Tibial artery (tissue), 4 donors: ENCODE data around the gene LCP1.

Experiments
- DNase-seq, 2 donors: peaks; one replicate each; pipeline ENCODE4 v3.0.0-alpha.2; 2019
- H3K27ac ChIP-seq, 2 donors: fragments of 200-600 bp; sonication (generic) in 1 of 2; 1 replicate in 1 of 2; 2 replicates in 1 of 2; pipeline ENCODE4 v1.5.1; 2018 to 2019; ENCODE audit warnings: mild to moderate bottlenecking in 1 of 2
- H3K27me3 ChIP-seq, 2 donors: fragments of 200-600 bp; sonication (generic) in 1 of 2; one replicate each; pipeline versions ENCODE4 v1.5.1 to v1.6.0; 2016 to 2019
- H3K36me3 ChIP-seq, 3 donors: fragments of 200-600 bp; sonication (generic) in 2 of 3; one replicate each; pipeline ENCODE4 v1.5.1; 2016 to 2019; ENCODE audit warnings: mild to moderate bottlenecking in 2 of 3
- H3K4me1 ChIP-seq, 4 donors: fragments of 200-600 bp; sonication (generic) in 2 of 4; 1 replicate in 3 of 4; 2 replicates in 1 of 4; pipeline ENCODE4 v1.5.1; 2016 to 2019
- H3K4me3 ChIP-seq, 2 donors: fragments of 200-600 bp; sonication (generic) in 1 of 2; 1 replicate in 1 of 2; 2 replicates in 1 of 2; pipeline ENCODE4 v1.5.1; 2018 to 2019; ENCODE audit warnings: mild to moderate bottlenecking in 2 of 2
- H3K9me3 ChIP-seq, 3 donors: fragments of 200-600 bp; sonication (generic) in 1 of 3; one replicate each; pipeline ENCODE4 v1.5.1; 2016 to 2019
- intact Hi-C: fragments of 100-400 bp; cut with DNase I; formaldehyde crosslinking; loops from one replicate; pipeline ENCODE4 v1.15.0; 2023; ENCODE audit warnings: low total_unique reads
- TF ChIP-seq, protein P1 (sequence below), 2 experiments: fragments of 200-600 bp in 1 of 2; fragments of 450-650 bp in 1 of 2; IDR thresholded peaks; one replicate each; pipeline ENCODE4 v1.5.1; 2017 to 2019; ENCODE audit warnings: antibody characterized with exemption in 2 of 2, mild to moderate bottlenecking in 1 of 2, moderate library complexity in 1 of 2

The LCP1 gene

DNA sequence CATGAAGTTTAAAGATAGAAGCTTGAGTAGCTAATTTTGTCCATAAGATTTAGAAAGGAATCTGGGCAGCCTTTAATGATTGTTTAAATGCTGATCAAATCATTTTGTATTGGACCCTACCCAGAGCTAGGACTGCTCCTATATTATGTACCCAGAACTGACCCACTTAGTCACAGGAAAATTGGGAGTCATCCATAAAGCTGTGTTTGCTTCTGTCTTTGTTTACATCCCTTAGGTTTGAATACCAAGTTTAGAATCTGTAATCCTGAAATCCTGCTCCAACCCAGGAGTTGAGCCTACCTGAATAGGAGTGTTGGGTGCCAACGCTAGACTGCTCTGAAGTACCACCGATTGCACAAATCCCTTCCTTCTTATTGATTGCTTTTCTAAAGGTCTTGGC lies 23.8 kb downstream of the LCP1 start:
- intact Hi-C loops, result no loop called here
- no peak overlapping the region for H3K4me3 ChIP-seq

GRCh38 chr13:46154136-46154801 lies 27.7 kb downstream of the LCP1 start:
- H3K36me3 ChIP-seq, result no peaks in the 10 kb centered on the region
- H3K4me3 ChIP-seq, result no peak overlapping the region
- no peaks in the 10 kb centered on the region for H3K27me3 ChIP-seq
- DNase-seq, result no peak
- no peak overlapping the region for H3K27ac ChIP-seq
- peaks cover 0 to 6% (median 2%) of the 10 kb centered on the region in 4 donors for H3K4me1 ChIP-seq
- TF ChIP-seq, protein P1, sequence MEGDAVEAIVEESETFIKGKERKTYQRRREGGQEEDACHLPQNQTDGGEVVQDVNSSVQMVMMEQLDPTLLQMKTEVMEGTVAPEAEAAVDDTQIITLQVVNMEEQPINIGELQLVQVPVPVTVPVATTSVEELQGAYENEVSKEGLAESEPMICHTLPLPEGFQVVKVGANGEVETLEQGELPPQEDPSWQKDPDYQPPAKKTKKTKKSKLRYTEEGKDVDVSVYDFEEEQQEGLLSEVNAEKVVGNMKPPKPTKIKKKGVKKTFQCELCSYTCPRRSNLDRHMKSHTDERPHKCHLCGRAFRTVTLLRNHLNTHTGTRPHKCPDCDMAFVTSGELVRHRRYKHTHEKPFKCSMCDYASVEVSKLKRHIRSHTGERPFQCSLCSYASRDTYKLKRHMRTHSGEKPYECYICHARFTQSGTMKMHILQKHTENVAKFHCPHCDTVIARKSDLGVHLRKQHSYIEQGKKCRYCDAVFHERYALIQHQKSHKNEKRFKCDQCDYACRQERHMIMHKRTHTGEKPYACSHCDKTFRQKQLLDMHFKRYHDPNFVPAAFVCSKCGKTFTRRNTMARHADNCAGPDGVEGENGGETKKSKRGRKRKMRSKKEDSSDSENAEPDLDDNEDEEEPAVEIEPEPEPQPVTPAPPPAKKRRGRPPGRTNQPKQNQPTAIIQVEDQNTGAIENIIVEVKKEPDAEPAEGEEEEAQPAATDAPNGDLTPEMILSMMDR (IDR thresholded peaks at IDR 0.05), result no peak
- intact Hi-C loops, result no loop called here
- no peaks in the 10 kb centered on the region for H3K9me3 ChIP-seq

More for the DNA sequence above, 23.8 kb downstream of the LCP1 start:
- Histone ChIP-seq H3K4me1 (peaks cover 0 to 6% (median 2%) of the 10 kb centered on the region in 4 donors), H3K27ac (no peak overlapping the region), H3K27me3 (no peaks in the 10 kb centered on the region), H3K36me3 (no peaks in the 10 kb centered on the region), H3K9me3 (no peaks in the 10 kb centered on the region)
- TF ChIP-seq, protein P1 (IDR thresholded peaks at IDR 0.05), result no peak
- DNase-seq, result no peak

DNA sequence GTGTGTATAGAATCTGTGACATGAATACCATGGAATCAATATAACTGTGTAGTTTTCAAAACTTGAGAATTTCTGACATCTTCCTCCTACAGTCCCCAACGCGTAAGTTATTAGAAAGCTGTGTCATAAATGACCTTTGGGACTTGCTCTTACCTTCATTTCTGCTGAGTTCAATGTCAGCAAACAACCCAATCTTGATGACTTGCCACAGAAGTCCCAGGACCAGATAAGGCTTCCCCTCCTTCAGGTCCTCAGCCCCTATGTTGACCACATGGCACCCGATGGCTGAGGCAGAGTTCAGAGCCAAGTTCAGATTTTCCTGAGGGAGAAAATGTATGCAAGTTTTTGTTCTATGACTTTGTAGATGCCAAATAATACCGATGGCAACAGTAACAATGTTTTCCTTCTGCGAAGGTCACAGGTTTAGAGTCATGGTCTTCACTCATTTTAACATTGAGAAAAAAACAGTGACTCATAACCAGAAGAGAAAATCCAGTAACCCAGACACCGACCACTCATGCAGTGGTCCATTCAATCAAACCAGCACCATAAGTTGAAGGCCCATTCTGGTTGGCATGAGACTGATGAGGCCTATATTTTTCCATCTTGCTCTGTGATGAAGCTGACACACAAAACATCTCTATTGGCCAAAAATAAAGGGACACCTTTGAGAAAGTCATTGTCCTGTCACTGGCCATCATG lies 29.2 kb downstream of the LCP1 start:
- intact Hi-C loops, result no loop called here
- DNase-seq, result no peak
- Histone ChIP-seq H3K4me1 (peaks cover 0 to 6% (median 2%) of the 10 kb centered on the region in 4 donors), H3K27ac (no peak overlapping the region), H3K9me3 (no peaks in the 10 kb centered on the region), H3K36me3 (no peaks in the 10 kb centered on the region), H3K27me3 (no peaks in the 10 kb centered on the region), H3K4me3 (no peak overlapping the region)
- TF ChIP-seq, protein P1 (IDR thresholded peaks at IDR 0.05), result no peak

- Histone ChIP-seq H3K27ac (no peak overlapping the region), H3K4me1 (peaks cover 0 to 6% (median 2%) of the 10 kb centered on the region in 4 donors), H3K9me3 (no peaks in the 10 kb centered on the region), H3K27me3 (no peaks in the 10 kb centered on the region), H3K4me3 (no peak overlapping the region), H3K36me3 (no peaks in the 10 kb centered on the region)
- intact Hi-C loops, result no loop called here
- TF ChIP-seq, protein P1 (IDR thresholded peaks at IDR 0.05), result no peak
- DNase-seq, result no peak
Measured at GRCh38 chr13:46150134-46150693, 31.8 kb downstream of the LCP1 start.

- H3K4me1 ChIP-seq, result peaks cover 0 to 3% (median 1%) of the 10 kb centered on the region in 4 donors
- TF ChIP-seq, protein P1 (IDR thresholded peaks at IDR 0.05), result no peak
- no peaks in the 10 kb centered on the region for H3K36me3 ChIP-seq
- H3K27me3 ChIP-seq, result no peaks in the 10 kb centered on the region
- H3K4me3 ChIP-seq, result no peak overlapping the region
- no peak for DNase-seq
- no peaks in the 10 kb centered on the region for H3K9me3 ChIP-seq
- intact Hi-C loops, result no loop called here
- no peak overlapping the region for H3K27ac ChIP-seq
Measured at GRCh38 chr13:46149272-46150133, 32.5 kb downstream of the LCP1 start.
